Measurements from ENCODE around the gene PLEKHM2.

The PLEKHM2 gene

GRCh38 chr1:15755021-15755645, 71.0 kb downstream of the PLEKHM2 start:
- no peaks in the 10 kb centered on the region for H3K36me3 ChIP-seq
- no peak overlapping the region for H3K4me3 ChIP-seq (ENCODE audit: low read depth, low read length)
- no peak overlapping the region for H3K27ac ChIP-seq
- H3K27me3 ChIP-seq (ENCODE audit: insufficient read depth, low read depth, severe bottlenecking) = no peaks in the 10 kb centered on the region
- TF ChIP-seq CTCF (IDR thresholded peaks at IDR 0.05; ENCODE audit: low read depth, low read length) = no peak
- no peaks in the 10 kb centered on the region for H3K9me3 ChIP-seq (ENCODE audit: severe bottlenecking)
- no peak for DNase-seq

GRCh38 chr1:15755646-15756040, 71.5 kb downstream of the PLEKHM2 start:
- Histone ChIP-seq H3K27me3 (ENCODE audit: insufficient read depth, low read depth, severe bottlenecking) (no peaks in the 10 kb centered on the region), H3K27ac (no peak overlapping the region), H3K36me3 (no peaks in the 10 kb centered on the region), H3K4me3 (ENCODE audit: low read depth, low read length) (no peak overlapping the region), H3K9me3 (ENCODE audit: severe bottlenecking) (no peaks in the 10 kb centered on the region)
- no peak for TF ChIP-seq CTCF (IDR thresholded peaks at IDR 0.05; ENCODE audit: low read depth, low read length)
- DNase-seq = no peak

DNA sequence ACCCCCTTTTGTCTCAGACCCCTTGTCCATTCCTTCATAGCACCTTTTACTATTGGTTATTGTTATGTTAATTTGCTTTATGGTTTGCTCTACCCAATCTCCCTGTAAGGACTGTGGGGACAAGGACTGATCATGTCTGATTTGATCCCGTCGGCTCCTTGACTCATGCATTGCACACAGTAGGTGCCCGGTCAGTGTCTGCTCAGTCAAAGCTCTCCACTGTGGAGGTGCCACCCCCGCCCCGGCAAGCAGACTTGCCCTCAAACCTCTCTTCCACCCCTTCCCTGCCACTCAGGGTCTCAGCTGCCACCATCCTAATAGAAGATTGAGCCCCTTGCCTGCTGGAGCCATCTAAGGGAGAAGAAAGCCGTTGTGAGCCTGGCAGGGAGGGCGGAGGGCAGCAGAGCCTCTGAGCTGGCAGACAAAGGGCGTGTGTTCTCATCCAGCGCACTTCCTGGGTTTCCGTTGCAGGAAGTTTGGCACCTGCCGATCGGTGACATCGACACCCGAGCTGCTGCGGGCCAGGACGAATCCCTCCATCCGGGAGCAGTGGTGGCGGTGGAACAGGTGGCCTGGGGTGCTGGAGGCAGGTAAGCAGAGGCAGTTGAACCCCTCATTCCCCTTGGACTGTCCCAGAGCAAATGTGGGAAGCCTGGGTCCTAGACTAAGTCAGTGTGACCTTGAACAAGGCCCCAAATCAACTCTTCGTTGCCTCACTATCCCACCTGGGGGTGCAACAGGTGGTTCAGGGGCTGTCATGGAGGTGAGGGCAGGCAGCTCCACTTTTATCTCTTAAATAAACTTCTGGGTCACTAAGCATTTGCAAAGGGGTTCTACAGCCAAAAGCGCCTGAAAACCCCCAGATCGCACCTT, 72.3 kb downstream of the PLEKHM2 start:
- TF ChIP-seq CTCF (IDR thresholded peaks at IDR 0.05; ENCODE audit: low read depth, low read length) = no peak
- no peak for DNase-seq
- Histone ChIP-seq H3K4me3 (ENCODE audit: low read depth, low read length) (no peak overlapping the region), H3K27ac (no peak overlapping the region), H3K9me3 (ENCODE audit: severe bottlenecking) (no peaks in the 10 kb centered on the region), H3K27me3 (ENCODE audit: insufficient read depth, low read depth, severe bottlenecking) (no peaks in the 10 kb centered on the region), H3K36me3 (no peaks in the 10 kb centered on the region)

DNA sequence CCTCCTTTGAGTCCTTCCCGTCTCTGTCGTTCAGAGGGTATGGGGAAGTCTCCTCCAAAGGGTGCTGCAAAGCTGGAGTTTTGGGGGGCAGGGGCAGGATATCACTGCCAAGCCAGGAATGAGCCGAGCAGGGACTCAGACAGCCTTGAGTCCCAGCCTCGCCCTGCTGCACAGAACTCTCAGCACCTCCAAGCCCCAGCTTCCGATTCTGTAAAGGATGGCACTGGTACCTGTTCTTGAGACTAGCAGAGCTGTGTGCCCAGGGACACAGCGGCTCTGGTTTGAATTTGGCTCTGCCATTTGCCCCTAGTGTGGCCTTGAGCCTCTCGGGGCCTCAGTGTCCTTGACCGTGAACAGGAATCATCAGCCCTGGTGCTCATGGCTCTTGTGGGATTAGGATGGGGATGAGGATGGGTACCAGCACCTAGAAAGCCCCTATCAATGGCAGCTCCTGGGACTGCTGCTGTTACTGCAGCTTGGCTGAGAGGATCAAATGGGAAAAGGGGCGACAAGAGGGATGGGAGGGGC, 73.0 kb downstream of the PLEKHM2 start:
- Histone ChIP-seq H3K27me3 (ENCODE audit: insufficient read depth, low read depth, severe bottlenecking) (no peaks in the 10 kb centered on the region), H3K36me3 (no peaks in the 10 kb centered on the region), H3K27ac (no peak overlapping the region), H3K4me3 (ENCODE audit: low read depth, low read length) (no peak overlapping the region), H3K9me3 (ENCODE audit: severe bottlenecking) (no peaks in the 10 kb centered on the region)
- no peak for DNase-seq
- no peak for TF ChIP-seq CTCF (IDR thresholded peaks at IDR 0.05; ENCODE audit: low read depth, low read length)

- peak; percentile 58 for DNase-seq
- H3K27ac ChIP-seq = peak overlapping the region; percentile 36; the same call in 1 of the 2 replicates
- H3K27me3 ChIP-seq (ENCODE audit: insufficient read depth, low read depth, severe bottlenecking) = no peaks in the 10 kb centered on the region
Observed at GRCh38 chr1:15757575-15758342, 73.6 kb downstream of the PLEKHM2 start.

More at GRCh38 chr1:15757575-15758342, 73.6 kb downstream of the PLEKHM2 start:
- TF ChIP-seq CTCF (IDR thresholded peaks at IDR 0.05; ENCODE audit: low read depth, low read length) = no peak
- Histone ChIP-seq H3K36me3 (no peaks in the 10 kb centered on the region), H3K9me3 (ENCODE audit: severe bottlenecking) (no peaks in the 10 kb centered on the region), H3K4me3 (ENCODE audit: low read depth, low read length) (peak overlapping the region; percentile 60)
